Measurements from ENCODE around the gene PLET1.
"Not testable (repeated sequence)": the region's sequence is repeated elsewhere in the genome, so short reads cannot be mapped to it uniquely, and the experiment has no call there.

Gene PLET1

GRCh38 chr11:112210890-112211289, 49.8 kb downstream of the PLET1 start:
- no peak for DNase-seq

GRCh38 chr11:112206071-112206470, 54.6 kb downstream of the PLET1 start:
- DNase-seq: no peak

DNA sequence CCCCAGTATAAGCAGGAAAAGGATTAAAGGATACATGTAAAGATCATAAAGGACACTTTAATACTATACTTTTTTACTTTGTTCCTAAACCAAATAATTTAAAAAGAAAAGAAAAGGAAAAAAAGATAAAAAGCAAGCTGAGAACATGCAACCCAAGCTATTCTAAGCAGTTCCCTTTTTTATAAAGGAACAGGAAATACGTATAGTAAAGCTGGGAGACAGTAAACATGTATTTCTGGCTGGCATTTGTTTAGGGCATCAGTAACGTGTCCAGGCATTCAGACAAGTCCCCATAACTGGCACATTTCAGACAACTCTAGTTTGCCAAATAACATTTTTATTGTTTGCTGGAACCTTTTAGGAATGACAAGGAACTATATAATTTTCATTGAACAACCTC, 60.4 kb downstream of the PLET1 start:
- no peak for DNase-seq

DNA sequence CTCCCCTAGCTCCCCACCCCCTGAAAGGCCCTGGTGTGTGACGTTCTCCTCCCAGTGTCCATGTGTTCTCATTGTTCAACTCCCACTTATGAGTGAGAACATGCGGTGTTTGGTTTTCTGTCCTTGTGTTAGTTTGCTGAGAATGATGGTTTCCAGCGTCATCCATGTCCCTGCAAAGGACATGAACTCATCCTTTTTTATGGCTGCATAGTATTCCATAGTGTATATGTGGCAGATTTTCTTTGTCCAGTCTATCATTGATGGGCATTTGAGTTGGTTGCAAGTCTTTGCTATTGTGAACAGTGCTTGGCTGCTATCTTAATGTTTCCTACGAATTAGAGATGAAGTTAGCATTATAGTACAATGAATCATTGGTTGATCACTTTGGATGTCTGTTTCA, 61.6 kb downstream of the PLET1 start:
- DNase-seq: not testable (repeated sequence)

Data from activated CD8-positive, alpha-beta memory T cell treated with anti-CD3 and anti-CD28 coated beads, Interleukin-2, amount 50 U/mL, for 4 hours (primary cell).